Measurements from ENCODE around the gene LRMDA.
"Not testable (repeated sequence)": the region's sequence is repeated elsewhere in the genome, so short reads cannot be mapped to it uniquely, and the experiment has no call there.

The LRMDA gene

DNA sequence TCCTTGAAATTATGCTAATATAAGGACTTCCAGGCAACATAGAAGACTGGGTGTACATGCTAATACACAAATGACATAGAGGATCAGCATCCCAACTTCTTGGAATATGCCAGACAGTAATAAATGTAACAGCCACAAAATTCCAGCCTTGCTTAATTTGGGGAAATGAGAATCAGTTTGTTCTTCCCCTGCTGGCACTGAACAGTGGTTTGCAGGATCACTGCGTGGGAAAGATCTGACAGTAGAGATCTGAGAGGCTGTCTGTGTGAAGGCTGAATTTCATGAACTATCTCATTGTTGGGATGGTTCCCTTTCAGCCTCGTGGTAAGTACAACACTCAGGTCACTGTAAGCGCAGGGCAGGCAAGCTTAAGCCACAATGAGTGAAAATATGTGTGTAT lies 1078.0 kb downstream of the LRMDA start:
- TF ChIP-seq, protein P1, sequence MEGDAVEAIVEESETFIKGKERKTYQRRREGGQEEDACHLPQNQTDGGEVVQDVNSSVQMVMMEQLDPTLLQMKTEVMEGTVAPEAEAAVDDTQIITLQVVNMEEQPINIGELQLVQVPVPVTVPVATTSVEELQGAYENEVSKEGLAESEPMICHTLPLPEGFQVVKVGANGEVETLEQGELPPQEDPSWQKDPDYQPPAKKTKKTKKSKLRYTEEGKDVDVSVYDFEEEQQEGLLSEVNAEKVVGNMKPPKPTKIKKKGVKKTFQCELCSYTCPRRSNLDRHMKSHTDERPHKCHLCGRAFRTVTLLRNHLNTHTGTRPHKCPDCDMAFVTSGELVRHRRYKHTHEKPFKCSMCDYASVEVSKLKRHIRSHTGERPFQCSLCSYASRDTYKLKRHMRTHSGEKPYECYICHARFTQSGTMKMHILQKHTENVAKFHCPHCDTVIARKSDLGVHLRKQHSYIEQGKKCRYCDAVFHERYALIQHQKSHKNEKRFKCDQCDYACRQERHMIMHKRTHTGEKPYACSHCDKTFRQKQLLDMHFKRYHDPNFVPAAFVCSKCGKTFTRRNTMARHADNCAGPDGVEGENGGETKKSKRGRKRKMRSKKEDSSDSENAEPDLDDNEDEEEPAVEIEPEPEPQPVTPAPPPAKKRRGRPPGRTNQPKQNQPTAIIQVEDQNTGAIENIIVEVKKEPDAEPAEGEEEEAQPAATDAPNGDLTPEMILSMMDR (IDR thresholded peaks at IDR 0.05; ENCODE audit: low read depth, low read length): no peak

GRCh38 chr10:76514321-76514720 lies 1082.9 kb downstream of the LRMDA start:
- H3K27me3 ChIP-seq (ENCODE audit: insufficient read depth, low read depth, severe bottlenecking): no peaks in the 10 kb centered on the region
- H3K9me3 ChIP-seq (ENCODE audit: severe bottlenecking): no peaks in the 10 kb centered on the region
- no peak for DNase-seq

More for the DNA sequence above, 1078.0 kb downstream of the LRMDA start:
- Histone ChIP-seq H3K9me3 (ENCODE audit: severe bottlenecking) (no peaks in the 10 kb centered on the region), H3K27me3 (ENCODE audit: insufficient read depth, low read depth, severe bottlenecking) (no peaks in the 10 kb centered on the region), H3K27ac (no peak overlapping the region), H3K4me3 (ENCODE audit: low read depth, low read length) (no peak overlapping the region), H3K36me3 (no peaks in the 10 kb centered on the region)
- DNase-seq: no peak

DNA sequence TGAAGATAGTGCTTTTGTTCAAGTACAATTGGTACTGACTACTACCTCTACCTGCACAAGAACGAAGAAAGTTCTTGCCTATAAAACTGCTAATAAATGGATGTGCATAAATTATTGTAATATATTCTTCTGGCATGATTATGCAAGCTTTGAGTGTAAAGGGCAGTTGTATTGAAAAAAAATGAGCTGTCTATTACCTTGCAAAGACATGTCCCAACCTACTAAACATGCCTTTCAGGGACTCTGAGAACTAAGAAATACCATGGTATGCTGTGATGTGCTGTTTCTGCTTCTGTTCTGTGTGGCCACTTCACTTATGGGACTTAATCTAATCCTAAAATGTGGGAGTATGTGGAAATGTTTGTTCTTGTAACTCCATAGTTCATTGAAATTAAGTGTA lies 1083.4 kb downstream of the LRMDA start:
- no peak overlapping the region for H3K27ac ChIP-seq
- H3K9me3 ChIP-seq (ENCODE audit: severe bottlenecking): no peaks in the 10 kb centered on the region
- DNase-seq: no peak
- TF ChIP-seq, protein P1 (IDR thresholded peaks at IDR 0.05; ENCODE audit: low read depth, low read length): no peak
- no peak overlapping the region for H3K4me3 ChIP-seq (ENCODE audit: low read depth, low read length)
- H3K36me3 ChIP-seq: no peaks in the 10 kb centered on the region
- no peaks in the 10 kb centered on the region for H3K27me3 ChIP-seq (ENCODE audit: insufficient read depth, low read depth, severe bottlenecking)

More at GRCh38 chr10:76514321-76514720, 1082.9 kb downstream of the LRMDA start:
- TF ChIP-seq, protein P1 (IDR thresholded peaks at IDR 0.05; ENCODE audit: low read depth, low read length): no peak
- H3K4me3 ChIP-seq (ENCODE audit: low read depth, low read length): no peak overlapping the region
- no peaks in the 10 kb centered on the region for H3K36me3 ChIP-seq
- H3K27ac ChIP-seq: no peak overlapping the region

- no peak for DNase-seq
- Histone ChIP-seq H3K4me3 (ENCODE audit: low read depth, low read length) (no peak overlapping the region), H3K9me3 (ENCODE audit: severe bottlenecking) (no peaks in the 10 kb centered on the region), H3K36me3 (no peaks in the 10 kb centered on the region), H3K27me3 (ENCODE audit: insufficient read depth, low read depth, severe bottlenecking) (no peaks in the 10 kb centered on the region), H3K27ac (no peak overlapping the region)
- TF ChIP-seq, protein P1 (IDR thresholded peaks at IDR 0.05; ENCODE audit: low read depth, low read length): no peak
Observed at GRCh38 chr10:76522547-76522946, 1091.1 kb downstream of the LRMDA start.

DNA sequence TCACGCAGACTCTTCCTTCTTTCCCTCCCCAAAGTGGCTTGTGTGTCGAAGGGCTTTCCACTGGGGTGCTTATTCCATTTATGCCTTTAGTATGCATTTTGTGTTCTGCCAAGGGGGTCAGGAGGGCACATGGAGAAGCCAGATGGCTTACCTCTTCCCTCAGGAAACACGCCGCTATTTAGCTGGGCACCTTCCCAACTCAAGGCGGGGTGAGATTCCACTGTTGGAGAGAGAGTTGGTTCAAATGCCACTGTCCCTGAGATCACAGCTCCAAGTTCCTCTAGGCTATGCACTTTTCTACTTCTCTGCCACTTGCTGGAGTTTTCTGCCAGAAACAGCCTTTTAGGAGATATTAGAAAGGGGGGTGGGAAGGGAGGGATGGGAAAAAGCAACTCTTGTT lies 1091.8 kb downstream of the LRMDA start:
- no peaks in the 10 kb centered on the region for H3K9me3 ChIP-seq (ENCODE audit: severe bottlenecking)
- no peaks in the 10 kb centered on the region for H3K36me3 ChIP-seq
- H3K27me3 ChIP-seq (ENCODE audit: insufficient read depth, low read depth, severe bottlenecking): no peaks in the 10 kb centered on the region
- no peak for DNase-seq
- TF ChIP-seq, protein P1 (IDR thresholded peaks at IDR 0.05; ENCODE audit: low read depth, low read length): no peak
- no peak overlapping the region for H3K27ac ChIP-seq
- H3K4me3 ChIP-seq (ENCODE audit: low read depth, low read length): no peak overlapping the region

- TF ChIP-seq, protein P1 (IDR thresholded peaks at IDR 0.05; ENCODE audit: low read depth, low read length): no peak
- H3K4me3 ChIP-seq (ENCODE audit: low read depth, low read length): no peak overlapping the region
- no peaks in the 10 kb centered on the region for H3K27me3 ChIP-seq (ENCODE audit: insufficient read depth, low read depth, severe bottlenecking)
- no peaks in the 10 kb centered on the region for H3K36me3 ChIP-seq
- DNase-seq: no peak
- no peak overlapping the region for H3K27ac ChIP-seq
- no peaks in the 10 kb centered on the region for H3K9me3 ChIP-seq (ENCODE audit: severe bottlenecking)
Observed at GRCh38 chr10:76523791-76524351, 1092.4 kb downstream of the LRMDA start.

DNA sequence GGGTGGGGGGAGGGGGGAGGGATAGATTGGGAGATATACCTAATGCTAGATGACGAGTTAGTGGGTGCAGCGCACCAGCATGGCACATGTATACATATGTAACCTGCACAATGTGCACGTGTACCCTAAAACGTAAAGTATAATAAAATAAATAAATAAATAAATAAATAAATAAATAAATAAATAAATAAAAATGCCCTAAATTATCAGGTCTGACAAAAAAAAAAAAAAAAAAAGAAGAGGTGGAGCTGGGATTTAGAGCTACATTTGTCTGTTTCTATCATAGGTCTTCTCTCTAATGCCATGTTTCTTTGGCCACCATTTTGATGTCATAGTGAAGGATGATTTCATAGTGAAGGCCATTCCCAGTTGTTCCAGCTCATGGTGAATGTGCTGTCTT lies 1095.4 kb downstream of the LRMDA start:
- not testable (repeated sequence) for H3K4me3 ChIP-seq (ENCODE audit: low read depth, low read length); H3K27ac ChIP-seq; H3K27me3 ChIP-seq (ENCODE audit: insufficient read depth, low read depth, severe bottlenecking); DNase-seq; H3K36me3 ChIP-seq; H3K9me3 ChIP-seq (ENCODE audit: severe bottlenecking)

All from WERI-Rb-1 (cell line).